Measurements from ENCODE around the gene HOXA6.

Gene HOXA6

GRCh38 chr7:27105301-27106031 lies 42.1 kb downstream of the HOXA6 start:
- no peak for DNase-seq (ENCODE audit: extremely low read depth, low read depth)
- no peak overlapping the region for H3K4me3 ChIP-seq (replicated peaks; ENCODE audit: low read depth, low read length)
- TF ChIP-seq CTCF (IDR thresholded peaks at IDR 0.05; ENCODE audit: low read depth, low read length, missing control alignments), result no peak

GRCh38 chr7:27104341-27105058 lies 43.1 kb downstream of the HOXA6 start:
- H3K4me3 ChIP-seq (replicated peaks; ENCODE audit: low read depth, low read length), result no peak overlapping the region
- no peak for TF ChIP-seq CTCF (IDR thresholded peaks at IDR 0.05; ENCODE audit: low read depth, low read length, missing control alignments)
- DNase-seq (ENCODE audit: extremely low read depth, low read depth), result no peak

- no peak overlapping the region for H3K4me3 ChIP-seq (replicated peaks; ENCODE audit: low read depth, low read length)
- no peak for DNase-seq (ENCODE audit: extremely low read depth, low read depth)
- TF ChIP-seq CTCF (IDR thresholded peaks at IDR 0.05; ENCODE audit: low read depth, low read length, missing control alignments), result no peak
Measured at GRCh38 chr7:27103489-27104226, 43.9 kb downstream of the HOXA6 start.

- DNase-seq (ENCODE audit: extremely low read depth, low read depth), result no peak
- H3K4me3 ChIP-seq (replicated peaks; ENCODE audit: low read depth, low read length), result no peak within 1 kb of the TSS
- no peak for TF ChIP-seq CTCF (IDR thresholded peaks at IDR 0.05; ENCODE audit: low read depth, low read length, missing control alignments)
Measured at GRCh38 chr7:27102581-27103442, 44.8 kb downstream of the HOXA6 start, which contains the start of gene HOXA2. Gene HOXA2, minus strand, starts transcription at chr7:27102683. Its CDS starts 183 bp downstream, at chr7:27102500.

- no peak overlapping the region for H3K4me3 ChIP-seq (replicated peaks; ENCODE audit: low read depth, low read length)
- TF ChIP-seq CTCF (IDR thresholded peaks at IDR 0.05; ENCODE audit: low read depth, low read length, missing control alignments), result no peak
- no peak for DNase-seq (ENCODE audit: extremely low read depth, low read depth)
Measured at GRCh38 chr7:27101957-27102580, 45.5 kb downstream of the HOXA6 start.

Measured in HFF-Myc (cell line).